ENCODE measurements around the gene LRFN2.

Gene LRFN2

DNA sequence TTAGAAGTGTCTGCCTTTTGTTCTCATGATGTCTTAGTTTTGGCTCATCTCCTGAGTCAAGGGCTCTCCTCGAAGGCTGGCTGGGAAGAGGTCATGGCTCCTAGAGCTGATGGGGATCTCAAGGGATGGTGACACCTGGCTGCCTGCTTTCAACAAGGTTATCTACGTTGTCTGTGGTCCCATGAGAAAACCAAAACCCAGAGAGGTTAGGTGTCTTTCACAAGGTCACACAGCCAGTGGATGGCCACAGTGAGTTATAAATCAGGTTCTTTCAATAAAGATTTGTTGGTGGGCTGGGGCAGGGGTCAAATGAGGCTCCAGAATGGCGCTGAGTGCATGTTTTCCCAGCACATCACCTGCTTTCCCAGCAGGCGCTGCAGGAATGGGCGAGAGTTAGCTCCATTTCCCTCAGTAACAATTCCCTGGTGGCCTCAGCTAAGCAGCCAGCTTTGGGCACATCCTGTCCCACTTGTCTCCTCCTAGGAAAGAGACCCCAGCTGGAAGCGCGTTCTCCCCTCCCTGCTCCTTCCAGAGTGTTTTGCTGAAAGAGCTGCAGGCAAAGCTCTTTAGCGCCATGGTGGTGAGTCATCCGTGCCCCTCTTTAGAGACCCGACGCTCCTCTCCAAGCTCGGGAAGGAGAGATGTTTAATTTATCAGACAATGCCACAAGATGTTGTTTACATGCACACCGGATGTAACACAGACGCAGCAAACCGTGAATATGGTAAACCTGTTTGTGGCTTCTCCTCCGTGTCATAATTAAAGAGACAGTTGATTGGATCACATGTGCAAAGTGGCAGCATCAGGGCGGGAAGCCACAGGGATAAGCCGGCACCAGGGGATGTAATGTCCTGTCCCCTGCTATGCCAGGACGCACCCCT lies 109.7 kb downstream of the LRFN2 start:
- DNase-seq (ENCODE audit: low read depth in 2 of 2), result no peak

- DNase-seq (ENCODE audit: low read depth in 2 of 2), result no peak
Measured at GRCh38 chr6:40476673-40477072, 110.5 kb downstream of the LRFN2 start.

GRCh38 chr6:40474937-40475336 lies 112.2 kb downstream of the LRFN2 start:
- no peak for DNase-seq (ENCODE audit: low read depth in 2 of 2)

DNA sequence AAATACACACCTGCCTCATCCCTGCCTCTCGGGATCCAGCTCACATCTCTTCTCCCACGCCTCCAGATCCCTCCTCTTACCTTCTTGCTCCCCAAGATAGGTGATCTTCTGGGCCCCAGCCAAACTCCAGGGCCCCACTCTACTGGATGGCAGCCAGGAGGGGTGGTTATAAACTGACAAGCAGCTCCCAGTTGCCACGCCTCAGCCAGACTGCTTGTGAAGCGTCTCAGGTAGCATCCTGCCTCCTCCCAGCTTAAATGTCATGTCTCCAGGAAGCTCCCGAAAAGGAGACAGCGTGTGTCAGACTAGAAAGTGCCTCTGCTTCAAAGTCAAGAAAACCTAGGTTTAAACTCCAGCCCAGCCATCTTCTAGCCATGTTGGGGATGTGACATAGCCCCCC lies 114.1 kb downstream of the LRFN2 start:
- no peak for DNase-seq (ENCODE audit: low read depth in 2 of 2)

DNA sequence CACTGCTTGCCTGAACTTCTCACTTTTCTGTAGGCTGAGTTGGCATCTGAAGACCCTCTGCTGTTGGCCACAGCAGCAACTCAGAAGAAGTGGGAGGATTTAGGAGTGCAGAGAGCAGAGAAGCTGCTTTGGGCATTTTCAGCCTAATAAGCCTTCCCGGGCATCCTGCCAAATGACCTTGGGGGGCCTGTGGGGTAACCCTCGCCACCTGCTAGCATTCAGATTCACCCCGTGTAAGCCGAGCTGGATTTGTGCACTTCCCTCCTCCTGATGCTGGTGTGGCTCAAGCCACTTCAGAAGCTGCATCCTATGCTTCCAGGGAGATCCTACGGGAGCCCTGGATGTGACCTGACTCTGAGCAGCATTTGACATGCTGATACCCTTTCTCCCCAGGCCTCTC lies 114.8 kb downstream of the LRFN2 start:
- no peak for DNase-seq (ENCODE audit: low read depth in 2 of 2)

GRCh38 chr6:40471243-40471642 lies 115.9 kb downstream of the LRFN2 start:
- DNase-seq (ENCODE audit: low read depth in 2 of 2), result no peak

- DNase-seq (ENCODE audit: low read depth in 2 of 2), result no peak
Measured at GRCh38 chr6:40469323-40469722, 117.8 kb downstream of the LRFN2 start.

GRCh38 chr6:40466986-40467539 lies 120.1 kb downstream of the LRFN2 start:
- no peak for DNase-seq (ENCODE audit: low read depth in 2 of 2)

DNA sequence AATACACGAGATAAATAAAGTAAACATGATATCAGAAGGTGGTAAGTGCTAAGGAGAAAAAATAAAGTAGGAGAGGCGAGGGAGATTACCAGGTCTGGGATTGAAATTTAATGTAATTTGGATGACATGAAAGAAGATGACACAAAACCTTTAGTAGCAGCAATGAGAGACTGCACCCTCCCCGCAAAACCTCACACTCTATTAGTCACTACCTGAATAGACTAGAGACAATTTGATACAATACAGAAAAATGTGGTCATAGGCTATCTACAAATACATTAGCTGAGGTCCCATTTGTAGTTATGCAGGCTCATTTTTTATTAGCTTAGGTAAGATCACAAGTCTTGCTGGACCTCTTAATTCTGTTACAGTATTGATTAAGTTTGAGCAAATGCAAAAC lies 125.5 kb downstream of the LRFN2 start:
- DNase-seq (ENCODE audit: low read depth in 2 of 2), result no peak

DNA sequence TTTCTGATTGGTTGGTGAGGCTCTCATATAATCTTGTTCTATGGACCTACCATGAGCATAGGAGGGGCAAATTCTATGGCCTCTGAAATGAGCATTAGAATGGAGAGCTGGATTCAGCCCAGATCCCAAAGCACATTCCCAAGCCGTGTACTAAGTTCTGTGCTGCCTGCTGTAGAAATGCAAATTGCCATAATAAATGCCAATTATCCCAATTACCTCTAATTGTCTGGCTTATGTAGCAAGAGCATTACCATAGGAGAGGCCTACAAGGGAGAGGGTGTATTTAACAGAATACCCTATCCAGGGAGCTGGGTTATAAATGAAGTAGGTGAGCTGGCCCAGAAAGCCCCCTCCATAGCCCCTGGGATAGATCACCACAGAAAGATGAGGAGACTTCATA lies 126.8 kb downstream of the LRFN2 start:
- DNase-seq (ENCODE audit: low read depth in 2 of 2), result no peak

DNA sequence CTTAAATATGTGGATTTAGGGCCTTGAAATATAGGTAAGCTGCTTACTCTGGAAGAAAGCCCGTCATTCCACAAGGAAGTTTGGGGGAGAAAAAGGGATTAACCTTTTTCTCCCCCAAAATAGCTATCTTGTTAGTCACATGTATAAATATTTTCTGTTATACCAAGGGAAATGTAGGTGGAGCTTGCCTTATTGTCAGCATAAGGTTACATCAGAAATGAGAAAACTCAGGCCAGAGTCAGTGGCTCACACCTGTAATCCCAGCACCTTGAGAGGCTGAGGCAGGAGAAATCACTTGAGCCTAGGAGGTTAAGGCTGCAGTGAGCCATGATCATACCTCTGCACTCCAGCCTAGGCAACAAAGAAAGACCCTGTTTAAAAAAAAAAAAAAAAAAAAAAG lies 129.9 kb downstream of the LRFN2 start:
- no peak for DNase-seq (ENCODE audit: low read depth in 2 of 2)

GRCh38 chr6:40456390-40457013 lies 130.7 kb downstream of the LRFN2 start:
- no peak for DNase-seq (ENCODE audit: low read depth in 2 of 2)

DNA sequence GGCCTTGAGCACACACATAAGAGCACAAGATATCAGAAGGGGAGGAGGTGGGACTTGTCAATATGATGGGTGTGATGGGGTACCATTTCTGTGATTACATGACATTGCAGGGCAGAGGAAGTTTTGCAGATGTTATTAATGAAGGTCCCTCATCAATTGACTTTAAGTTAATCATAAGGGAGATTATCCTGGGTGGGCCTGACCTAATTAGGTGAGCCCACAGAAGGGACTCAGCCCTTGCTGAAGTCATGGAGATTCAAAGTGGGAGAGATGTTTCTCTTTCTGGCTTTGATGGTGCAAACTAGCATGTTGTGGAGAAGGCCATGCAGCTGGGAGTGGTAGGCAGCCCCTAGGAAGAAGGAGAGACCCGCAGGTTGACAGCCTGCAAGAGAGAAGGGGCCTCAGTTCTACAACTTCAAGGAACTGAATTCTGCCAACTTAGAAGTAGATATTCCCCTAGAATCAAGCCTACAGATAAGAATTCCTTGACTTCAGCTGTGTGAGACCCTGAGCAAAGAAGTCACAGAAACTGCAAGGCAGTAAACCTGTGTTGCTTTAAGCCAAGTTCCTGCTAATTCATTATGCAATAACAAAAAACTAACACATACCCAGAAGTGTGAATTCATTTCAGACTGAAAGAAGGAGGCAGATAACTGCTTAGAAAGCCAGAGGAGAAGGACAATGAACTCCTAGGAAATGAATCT lies 131.3 kb downstream of the LRFN2 start:
- DNase-seq (ENCODE audit: low read depth in 2 of 2), result no peak

DNA sequence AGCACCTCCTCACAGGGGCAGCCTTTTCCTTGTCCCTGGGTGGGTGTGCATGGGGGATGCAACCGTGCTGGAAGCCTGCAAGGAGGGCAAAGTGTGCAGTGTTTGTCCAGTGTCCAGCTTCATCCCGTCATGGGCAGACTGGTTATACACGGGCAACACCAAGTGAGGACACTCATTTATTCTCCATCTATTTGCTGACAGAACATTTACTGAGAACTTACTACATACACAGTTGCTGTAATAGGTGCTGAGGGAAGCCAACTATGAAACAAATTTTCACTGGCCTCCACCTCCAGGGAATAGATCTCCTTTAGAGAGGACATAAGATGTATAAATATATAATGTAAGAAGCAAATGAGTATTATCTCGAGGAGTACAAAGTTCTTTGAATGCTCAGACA lies 136.7 kb downstream of the LRFN2 start:
- no peak for DNase-seq (ENCODE audit: low read depth in 2 of 2)

DNA sequence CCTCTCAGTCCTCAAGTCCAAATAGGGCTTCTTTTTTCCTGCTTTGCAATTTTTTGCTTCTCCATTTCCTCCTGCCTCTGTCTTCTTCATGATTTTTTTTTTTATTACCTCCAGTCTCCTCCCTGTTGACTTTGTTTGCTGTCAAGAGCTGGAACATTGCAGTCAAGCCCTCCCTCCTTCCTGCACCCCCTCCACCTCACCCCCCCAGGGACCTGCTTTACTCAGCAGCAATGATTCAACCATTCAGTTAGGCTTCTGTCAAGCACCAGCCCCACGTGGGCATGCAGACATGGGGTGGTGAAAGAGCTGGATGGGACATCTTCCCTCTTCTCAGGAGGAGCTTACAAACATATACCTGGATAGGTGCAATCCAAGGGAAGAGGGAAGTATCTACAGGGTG lies 142.4 kb downstream of the LRFN2 start:
- DNase-seq (ENCODE audit: low read depth in 2 of 2), result no peak

GRCh38 chr6:40444312-40444711 lies 142.9 kb downstream of the LRFN2 start:
- DNase-seq (ENCODE audit: low read depth in 2 of 2), result no peak

DNA sequence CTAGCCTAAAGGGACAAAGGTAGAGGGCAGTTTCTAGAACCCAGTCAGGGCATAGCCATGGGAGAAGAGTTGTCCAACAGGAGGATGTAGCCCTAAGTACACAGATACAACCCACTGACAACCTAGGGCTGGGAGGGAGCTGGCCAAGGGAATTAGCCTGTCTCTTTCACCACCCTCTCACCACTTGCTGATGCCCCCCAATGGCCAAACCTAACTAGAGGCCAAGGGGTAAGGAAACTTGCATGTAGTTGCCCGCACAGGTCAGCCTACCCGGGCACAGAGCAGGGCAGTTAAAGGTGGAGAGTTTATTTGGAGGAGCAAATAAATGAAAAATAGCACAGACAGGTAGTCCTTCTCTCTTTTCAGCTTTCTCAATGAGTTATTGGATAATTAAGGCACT lies 143.3 kb downstream of the LRFN2 start:
- no peak for DNase-seq (ENCODE audit: low read depth in 2 of 2)

- no peak for DNase-seq (ENCODE audit: low read depth in 2 of 2)
Measured at GRCh38 chr6:40442591-40442990, 144.6 kb downstream of the LRFN2 start.

- DNase-seq (ENCODE audit: low read depth in 2 of 2), result no peak
Measured at GRCh38 chr6:40441150-40441549, 146.0 kb downstream of the LRFN2 start.

GRCh38 chr6:40440053-40440452 lies 147.1 kb downstream of the LRFN2 start:
- DNase-seq (ENCODE audit: low read depth in 2 of 2), result no peak

DNA sequence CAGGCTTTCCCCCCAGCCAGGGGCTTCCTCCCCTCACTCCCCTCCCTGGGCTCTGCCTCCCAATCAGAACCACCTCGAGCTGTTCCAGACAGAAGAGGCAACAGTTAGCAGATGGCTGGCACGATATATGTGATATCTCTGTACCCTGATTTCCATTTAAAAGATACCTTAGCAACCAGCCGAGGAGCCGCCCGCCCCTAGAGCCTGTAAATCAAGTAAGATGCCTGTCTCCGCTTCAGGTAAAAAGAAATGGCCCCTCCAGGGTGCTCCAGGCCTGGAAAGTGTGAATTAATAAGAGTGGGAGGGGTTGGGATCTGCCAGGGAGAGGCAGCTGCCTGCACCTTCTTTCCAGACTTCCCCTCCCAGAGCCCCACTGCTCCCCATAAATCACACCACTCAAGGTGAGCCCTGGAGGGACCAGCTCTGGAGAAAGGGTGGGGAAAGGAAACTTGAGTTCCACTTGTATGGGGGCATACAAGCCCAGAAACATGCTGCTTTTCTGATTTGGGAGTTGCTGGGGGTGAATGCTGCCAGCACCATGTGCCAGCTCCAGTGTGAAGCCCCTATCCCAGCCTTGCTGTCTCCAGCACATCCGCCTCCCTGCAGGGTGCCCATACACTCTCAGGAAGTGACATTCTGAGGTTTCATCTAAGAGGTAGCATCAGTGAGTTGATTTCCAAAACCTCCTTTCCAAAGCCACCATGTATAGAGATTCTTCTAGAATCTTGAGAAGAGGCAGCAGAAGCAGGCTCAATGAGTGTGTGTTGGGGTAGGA lies 148.0 kb downstream of the LRFN2 start:
- no peak for DNase-seq (ENCODE audit: low read depth in 2 of 2)

Measured in stimulated activated CD8-positive, alpha-beta memory T cell treated with anti-CD3 and anti-CD28 coated beads, Interleukin-15, amount 100 ng/mL, for 48 hours (primary cell).